ENCODE results near the gene SVBP. TPM values are rescaled to one million over a fixed set of nuclear protein-coding genes. Genes with fewer than 3 reads are reported as not detected.

The SVBP gene
- polyA plus RNA-seq, 4 donors: 17.7 to 36.0 (median 27.0) TPM

GRCh38 chr1:42852608-42852980 lies 35.4 kb upstream of the SVBP start:
- peak; percentile 20 to 36 for DNase-seq
- WGBS, 3 donors: 38 to 52% (median 44%) methylated on average over 2 of the region's 2 CpGs
- FAIRE-seq: no peak

GRCh38 chr1:42851960-42852607 lies 34.9 kb upstream of the SVBP start:
- Histone ChIP-seq H3K27ac (ENCODE audit: low read depth in 1 of 3, low read length in 2 of 3) (no peak overlapping the region), H3K9me3 (ENCODE audit: control insufficient read depth in 2 of 2, insufficient read depth in 1 of 2, low read depth in 1 of 2, low read length in 1 of 2) (peaks cover 0 to 15% of the 10 kb centered on the region in 2 donors), H3K36me3 (ENCODE audit: control insufficient read depth in 3 of 3, insufficient read depth in 2 of 3, low read depth in 1 of 3, low read length in 3 of 3) (peaks cover 3 to 10% (median 5%) of the 10 kb centered on the region in 3 donors), H3K4me1 (ENCODE audit: control insufficient read depth in 3 of 3, insufficient read depth in 2 of 3, low read depth in 1 of 3, low read length in 2 of 3) (peaks cover 2 to 5% (median 2%) of the 10 kb centered on the region in 3 donors), H3K4me3 (ENCODE audit: low read depth in 1 of 3, low read length in 3 of 3) (no peak overlapping the region), H3K27me3 (ENCODE audit: control insufficient read depth in 3 of 3, insufficient read depth in 3 of 3, low read length in 3 of 3) (no peaks in the 10 kb centered on the region)
- no peak for FAIRE-seq
- WGBS, 3 donors: 91 to 98% (median 93%) methylated on average over 2 of the region's 2 CpGs
- DNase-seq: no peak

More at GRCh38 chr1:42852608-42852980, 35.4 kb upstream of the SVBP start:
- Histone ChIP-seq H3K27me3 (ENCODE audit: control insufficient read depth in 3 of 3, insufficient read depth in 3 of 3, low read length in 3 of 3) (no peaks in the 10 kb centered on the region), H3K4me3 (ENCODE audit: low read depth in 1 of 3, low read length in 3 of 3) (no peak overlapping the region), H3K4me1 (ENCODE audit: control insufficient read depth in 3 of 3, insufficient read depth in 2 of 3, low read depth in 1 of 3, low read length in 2 of 3) (peaks cover 0 to under 1% (median 0%) of the 10 kb centered on the region in 3 donors), H3K9me3 (ENCODE audit: control insufficient read depth in 2 of 2, insufficient read depth in 1 of 2, low read depth in 1 of 2, low read length in 1 of 2) (peaks cover 0 to 18% of the 10 kb centered on the region in 2 donors), H3K27ac (ENCODE audit: low read depth in 1 of 3, low read length in 2 of 3) (no peak overlapping the region), H3K36me3 (ENCODE audit: control insufficient read depth in 3 of 3, insufficient read depth in 2 of 3, low read depth in 1 of 3, low read length in 3 of 3) (peaks cover 3 to 10% (median 5%) of the 10 kb centered on the region in 3 donors)

- H3K4me3 ChIP-seq (ENCODE audit: low read depth in 1 of 3, low read length in 3 of 3): no peak overlapping the region
- H3K27me3 ChIP-seq (ENCODE audit: control insufficient read depth in 3 of 3, insufficient read depth in 3 of 3, low read length in 3 of 3): no peaks in the 10 kb centered on the region
- DNase-seq: no peak
- peaks cover 2 to 7% (median 2%) of the 10 kb centered on the region in 3 donors for H3K4me1 ChIP-seq (ENCODE audit: control insufficient read depth in 3 of 3, insufficient read depth in 2 of 3, low read depth in 1 of 3, low read length in 2 of 3)
- 93 to 98% (median 97%) methylated on average over 15 of the region's 15 CpGs for WGBS, 3 donors
- FAIRE-seq: no peak
- H3K36me3 ChIP-seq (ENCODE audit: control insufficient read depth in 3 of 3, insufficient read depth in 2 of 3, low read depth in 1 of 3, low read length in 3 of 3): peaks cover 3 to 10% (median 5%) of the 10 kb centered on the region in 3 donors
- peaks cover 0 to 9% of the 10 kb centered on the region in 2 donors for H3K9me3 ChIP-seq (ENCODE audit: control insufficient read depth in 2 of 2, insufficient read depth in 1 of 2, low read depth in 1 of 2, low read length in 1 of 2)
- H3K27ac ChIP-seq (ENCODE audit: low read depth in 1 of 3, low read length in 2 of 3): no peak overlapping the region
These were observed 34.2 kb upstream of the SVBP start for GRCh38 chr1:42851420-42851819.

- Histone ChIP-seq H3K27me3 (ENCODE audit: control insufficient read depth in 3 of 3, insufficient read depth in 3 of 3, low read length in 3 of 3) (no peaks in the 10 kb centered on the region), H3K4me3 (ENCODE audit: low read depth in 1 of 3, low read length in 3 of 3) (no peak overlapping the region), H3K4me1 (ENCODE audit: control insufficient read depth in 3 of 3, insufficient read depth in 2 of 3, low read depth in 1 of 3, low read length in 2 of 3) (peaks cover 2 to 7% (median 2%) of the 10 kb centered on the region in 3 donors), H3K9me3 (ENCODE audit: control insufficient read depth in 2 of 2, insufficient read depth in 1 of 2, low read depth in 1 of 2, low read length in 1 of 2) (peaks cover 0 to 8% of the 10 kb centered on the region in 2 donors), H3K27ac (ENCODE audit: low read depth in 1 of 3, low read length in 2 of 3) (no peak overlapping the region), H3K36me3 (ENCODE audit: control insufficient read depth in 3 of 3, insufficient read depth in 2 of 3, low read depth in 1 of 3, low read length in 3 of 3) (peaks cover 3 to 10% (median 5%) of the 10 kb centered on the region in 3 donors)
- FAIRE-seq (no peak), DNase-seq (no peak)
- WGBS, 3 donors: 96 to 98% (median 98%) methylated on average over 5 of the region's 5 CpGs
These were observed 32.7 kb upstream of the SVBP start for GRCh38 chr1:42849944-42850343.

GRCh38 chr1:42848823-42849537 lies 31.8 kb upstream of the SVBP start:
- Histone ChIP-seq H3K9me3 (ENCODE audit: control insufficient read depth in 2 of 2, insufficient read depth in 1 of 2, low read depth in 1 of 2, low read length in 1 of 2) (peaks cover 0 to 8% of the 10 kb centered on the region in 2 donors), H3K4me3 (ENCODE audit: low read depth in 1 of 3, low read length in 3 of 3) (no peak overlapping the region), H3K36me3 (ENCODE audit: control insufficient read depth in 3 of 3, insufficient read depth in 2 of 3, low read depth in 1 of 3, low read length in 3 of 3) (peaks cover 3 to 10% (median 5%) of the 10 kb centered on the region in 3 donors), H3K27ac (ENCODE audit: low read depth in 1 of 3, low read length in 2 of 3) (no peak overlapping the region), H3K27me3 (ENCODE audit: control insufficient read depth in 3 of 3, insufficient read depth in 3 of 3, low read length in 3 of 3) (no peaks in the 10 kb centered on the region), H3K4me1 (ENCODE audit: control insufficient read depth in 3 of 3, insufficient read depth in 2 of 3, low read depth in 1 of 3, low read length in 2 of 3) (peaks cover 2 to 7% (median 2%) of the 10 kb centered on the region in 3 donors)
- no peak for FAIRE-seq
- no peak for DNase-seq
- WGBS, 3 donors: 89 to 99% (median 97%) methylated on average over 2 of the region's 2 CpGs

- no peak for FAIRE-seq
- no peak overlapping the region for H3K4me3 ChIP-seq (ENCODE audit: low read depth in 1 of 3, low read length in 3 of 3)
These were observed 30.7 kb upstream of the SVBP start for GRCh38 chr1:42847721-42848460.

GRCh38 chr1:42847111-42847595 lies 30.0 kb upstream of the SVBP start:
- H3K4me1 ChIP-seq (ENCODE audit: control insufficient read depth in 3 of 3, insufficient read depth in 2 of 3, low read depth in 1 of 3, low read length in 2 of 3): peaks cover 2 to 7% (median 2%) of the 10 kb centered on the region in 3 donors
- FAIRE-seq (no peak), DNase-seq (no peak)
- peaks cover 3 to 18% (median 5%) of the 10 kb centered on the region in 3 donors for H3K36me3 ChIP-seq (ENCODE audit: control insufficient read depth in 3 of 3, insufficient read depth in 2 of 3, low read depth in 1 of 3, low read length in 3 of 3)
- H3K9me3 ChIP-seq (ENCODE audit: control insufficient read depth in 2 of 2, insufficient read depth in 1 of 2, low read depth in 1 of 2, low read length in 1 of 2): peaks cover 0 to 8% of the 10 kb centered on the region in 2 donors
- H3K27ac ChIP-seq (ENCODE audit: low read depth in 1 of 3, low read length in 2 of 3): peak overlapping the region in 2 of 3 donors; percentile 54 to 80
- H3K27me3 ChIP-seq (ENCODE audit: control insufficient read depth in 3 of 3, insufficient read depth in 3 of 3, low read length in 3 of 3): no peaks in the 10 kb centered on the region
- WGBS, 3 donors: 7 to 17% (median 15%) methylated on average over 6 of the region's 6 CpGs
- peak overlapping the region; percentile 83 to 99 (median 88) for H3K4me3 ChIP-seq (ENCODE audit: low read depth in 1 of 3, low read length in 3 of 3)

More at GRCh38 chr1:42847721-42848460, 30.7 kb upstream of the SVBP start:
- Histone ChIP-seq H3K27ac (ENCODE audit: low read depth in 1 of 3, low read length in 2 of 3) (no peak overlapping the region), H3K9me3 (ENCODE audit: control insufficient read depth in 2 of 2, insufficient read depth in 1 of 2, low read depth in 1 of 2, low read length in 1 of 2) (peaks cover 0 to 8% of the 10 kb centered on the region in 2 donors), H3K27me3 (ENCODE audit: control insufficient read depth in 3 of 3, insufficient read depth in 3 of 3, low read length in 3 of 3) (no peaks in the 10 kb centered on the region), H3K36me3 (ENCODE audit: control insufficient read depth in 3 of 3, insufficient read depth in 2 of 3, low read depth in 1 of 3, low read length in 3 of 3) (peaks cover 3 to 13% (median 5%) of the 10 kb centered on the region in 3 donors), H3K4me1 (ENCODE audit: control insufficient read depth in 3 of 3, insufficient read depth in 2 of 3, low read depth in 1 of 3, low read length in 2 of 3) (peaks cover 2 to 7% (median 2%) of the 10 kb centered on the region in 3 donors)
- no peak for DNase-seq
- WGBS, 3 donors: 54 to 68% (median 59%) methylated on average over 6 of the region's 6 CpGs
